GM21786 (cell line): ENCODE measurements around the gene BCAS3.

ENCODE experiments used
- ATAC-seq: cut with Tn5 transposase; IDR thresholded peaks from one replicate; pipeline ENCODE4 v1.9.1; 2021; ENCODE audit not compliant: unreplicated experiment

BCAS3 gene

DNA sequence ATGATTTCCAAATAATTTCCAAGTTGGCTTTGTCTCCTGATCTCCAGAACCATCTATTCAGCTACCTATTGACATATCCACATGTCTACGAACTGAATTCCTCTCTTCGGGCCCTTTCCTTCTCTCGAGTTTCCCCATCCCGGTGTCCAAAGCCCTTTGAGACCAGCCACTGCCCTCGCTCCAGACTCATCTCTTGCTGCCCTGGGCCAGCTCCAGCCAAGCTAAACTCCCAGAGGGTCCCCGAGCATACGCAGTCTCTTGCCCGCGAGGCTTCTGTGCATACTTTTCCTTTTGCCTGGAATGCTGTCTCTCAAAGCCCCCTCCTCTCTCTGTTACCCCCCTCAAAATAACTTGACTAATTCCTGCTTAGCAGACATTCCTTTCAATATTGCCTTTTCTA is 694.8 kb downstream of the BCAS3 start:
- ATAC-seq: no peak

DNA sequence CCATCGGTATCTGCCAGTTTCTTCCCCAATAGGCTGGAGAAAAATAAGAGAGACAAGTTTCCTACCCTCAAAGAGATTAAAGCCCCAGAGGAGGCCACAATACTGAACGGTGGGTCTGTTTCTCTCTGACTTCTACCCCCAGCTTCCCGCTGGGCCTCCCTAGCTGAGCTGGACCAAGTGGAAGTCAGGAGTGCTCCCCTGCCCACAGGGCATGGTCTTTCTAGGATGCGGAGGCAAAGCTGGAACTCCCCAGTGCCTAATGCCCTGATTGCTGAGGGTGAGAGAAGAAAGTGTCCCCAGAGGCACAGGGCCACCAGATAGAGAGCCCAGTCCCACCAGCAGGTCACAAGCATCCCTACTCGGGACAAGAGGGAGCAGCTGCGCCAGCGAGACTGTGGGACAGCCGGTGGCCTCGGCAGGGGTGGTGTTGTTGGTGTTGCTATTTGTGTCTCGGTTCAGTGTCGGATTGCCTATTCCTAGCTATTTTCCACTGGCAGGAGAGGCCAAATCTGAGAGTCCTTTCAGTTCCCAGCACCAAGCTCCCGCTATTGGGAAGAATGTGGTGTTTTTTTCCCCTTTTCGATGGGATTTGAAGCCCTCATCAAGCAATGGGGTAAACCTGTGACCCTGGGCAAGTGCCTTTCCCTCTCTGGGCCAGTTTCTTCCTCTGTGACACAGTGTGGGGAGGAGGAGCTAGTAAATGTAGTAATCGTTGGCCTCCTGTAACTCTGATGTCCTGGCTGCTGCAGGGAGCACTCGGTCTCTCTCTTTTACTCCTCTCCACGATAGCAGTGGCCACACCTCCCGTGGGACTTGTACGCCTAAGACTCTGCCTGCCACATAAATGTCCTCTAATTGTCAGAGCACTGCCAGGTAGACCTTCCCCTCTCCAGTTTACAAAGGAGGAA is 699.5 kb downstream of the BCAS3 start:
- no peak for ATAC-seq

DNA sequence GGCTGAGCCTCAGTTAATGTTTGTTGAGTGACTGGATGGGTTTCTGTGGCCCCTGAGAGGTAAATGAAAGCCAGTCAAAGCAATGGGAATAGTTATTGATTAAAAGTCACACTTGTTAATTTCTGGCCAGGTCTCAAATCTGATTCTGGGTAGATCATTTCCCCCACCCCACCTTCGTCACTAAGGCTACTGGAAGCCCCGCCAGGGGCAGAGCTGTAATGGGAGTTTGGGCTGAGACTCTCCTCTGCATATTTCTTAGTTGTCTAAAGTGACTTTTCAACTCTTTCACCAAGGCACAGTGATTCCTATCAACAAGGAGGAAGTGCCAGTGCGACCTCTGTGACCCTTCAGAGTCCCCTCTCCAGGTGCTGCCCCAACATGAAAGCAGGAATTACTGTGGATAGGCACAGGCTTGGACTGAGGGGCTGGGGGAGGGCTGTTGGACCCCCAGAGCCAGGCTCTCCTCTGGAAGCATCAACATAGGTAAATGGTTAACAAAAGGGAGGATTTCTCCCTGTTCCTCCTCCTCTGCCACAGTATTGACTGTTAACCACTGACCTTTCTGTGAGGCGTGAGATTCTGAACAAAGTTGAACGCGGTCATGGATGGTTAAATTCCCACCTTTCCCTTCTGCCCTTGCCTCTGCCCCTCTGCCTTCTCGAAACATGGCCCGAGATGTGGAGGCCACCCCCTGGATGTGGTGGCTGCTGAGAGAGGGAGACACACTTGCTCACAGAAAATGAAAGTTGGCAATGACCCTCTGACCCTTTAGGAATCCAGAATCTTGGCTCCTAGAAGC is 701.2 kb downstream of the BCAS3 start:
- no peak for ATAC-seq

DNA sequence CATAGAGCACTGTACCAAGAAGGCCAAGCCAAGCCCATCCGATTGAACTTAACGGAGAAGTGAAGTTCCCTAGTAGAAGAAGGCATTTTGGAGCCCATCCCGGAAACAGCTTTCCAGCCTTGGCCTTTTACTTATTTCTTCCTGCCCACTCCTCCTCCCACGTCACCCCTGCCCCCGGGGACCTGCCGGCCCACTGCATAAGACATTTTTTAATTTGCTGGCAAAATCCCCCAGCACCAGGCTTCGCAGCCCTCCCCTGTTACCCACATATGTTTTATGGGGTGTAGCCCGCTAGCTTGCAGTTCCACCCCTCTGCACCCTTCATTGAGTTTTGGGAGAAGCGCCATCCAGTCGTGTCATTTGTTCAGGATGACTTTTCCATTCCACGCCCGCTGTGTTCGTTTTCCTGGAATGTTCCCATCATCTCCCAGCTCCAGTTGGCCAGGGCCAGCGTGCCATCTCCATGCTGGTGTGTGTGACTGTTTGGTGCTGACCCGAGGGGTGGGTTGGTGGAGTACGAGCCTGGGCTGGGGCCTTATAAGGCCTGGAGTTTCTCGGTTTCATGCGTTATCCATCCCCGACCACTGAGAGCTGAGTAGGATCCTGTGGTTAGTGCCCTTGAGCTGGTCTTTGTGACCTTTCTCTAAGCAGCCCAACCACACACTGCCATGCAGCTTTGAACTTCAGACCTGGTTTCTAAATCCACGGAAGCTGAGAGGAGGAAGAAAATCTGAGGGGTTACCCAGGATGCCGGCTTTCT is 702.0 kb downstream of the BCAS3 start:
- ATAC-seq: no peak

DNA sequence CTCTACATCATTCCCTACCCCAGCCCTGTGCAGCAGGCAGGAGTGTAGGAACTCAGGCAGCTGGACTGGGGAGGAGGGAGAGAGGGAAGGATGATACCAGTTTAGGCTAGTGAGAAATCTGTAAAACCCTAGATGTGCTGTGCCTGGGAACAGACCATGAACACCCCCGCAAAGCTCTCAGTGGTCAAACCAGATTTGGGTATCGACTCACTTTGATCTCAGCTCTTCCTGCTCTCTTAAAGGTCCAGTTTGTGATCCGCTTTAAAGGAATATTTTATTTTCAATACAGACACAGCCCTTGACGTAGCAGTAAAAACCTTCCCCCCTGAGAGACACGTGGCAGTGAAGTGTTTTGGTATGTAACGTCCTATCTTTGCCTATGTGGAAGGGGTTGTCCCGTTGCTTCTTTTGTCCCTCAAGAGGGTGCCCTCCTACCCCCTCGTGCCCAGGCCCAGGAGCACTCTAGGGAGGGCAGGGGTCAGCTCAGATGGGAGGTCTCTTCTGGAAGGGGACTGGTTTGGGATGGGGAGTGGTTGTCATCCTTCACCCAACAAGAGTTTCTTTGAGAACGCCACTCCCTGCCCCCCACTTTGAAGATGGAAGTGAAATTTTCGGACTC is 702.7 kb downstream of the BCAS3 start:
- no peak for ATAC-seq

DNA sequence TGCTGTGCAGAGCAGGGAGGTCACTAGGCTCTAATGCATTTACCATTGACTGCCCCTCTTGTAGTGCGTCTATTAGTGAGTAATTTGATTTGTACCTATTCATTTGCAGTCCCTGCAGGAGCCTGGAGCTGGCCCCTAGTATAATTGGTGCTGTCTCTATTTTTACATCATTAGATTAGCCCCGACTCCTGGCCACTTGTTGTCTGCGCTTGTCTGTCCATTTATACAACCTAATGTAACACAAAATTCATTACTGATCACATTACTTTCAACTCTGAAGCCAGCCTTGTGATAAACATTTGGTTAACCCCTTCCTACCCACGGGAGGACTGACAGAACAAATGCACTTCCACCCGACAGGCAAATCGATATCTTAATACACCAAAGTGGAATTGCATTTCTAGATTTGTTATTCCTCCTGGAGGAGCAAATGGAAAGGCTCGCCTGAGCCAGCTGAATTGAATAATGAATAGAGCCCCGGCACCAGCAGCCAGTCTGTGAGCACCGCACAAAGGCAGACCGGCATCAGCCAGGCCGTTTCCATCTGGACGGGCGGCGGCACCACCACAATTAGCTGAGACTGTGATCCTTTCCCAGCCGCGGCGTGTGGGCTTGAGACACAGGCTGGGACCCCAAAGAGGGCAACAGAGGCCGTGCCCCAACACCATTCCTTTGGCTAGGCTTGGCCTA is 703.3 kb downstream of the BCAS3 start:
- ATAC-seq: no peak

DNA sequence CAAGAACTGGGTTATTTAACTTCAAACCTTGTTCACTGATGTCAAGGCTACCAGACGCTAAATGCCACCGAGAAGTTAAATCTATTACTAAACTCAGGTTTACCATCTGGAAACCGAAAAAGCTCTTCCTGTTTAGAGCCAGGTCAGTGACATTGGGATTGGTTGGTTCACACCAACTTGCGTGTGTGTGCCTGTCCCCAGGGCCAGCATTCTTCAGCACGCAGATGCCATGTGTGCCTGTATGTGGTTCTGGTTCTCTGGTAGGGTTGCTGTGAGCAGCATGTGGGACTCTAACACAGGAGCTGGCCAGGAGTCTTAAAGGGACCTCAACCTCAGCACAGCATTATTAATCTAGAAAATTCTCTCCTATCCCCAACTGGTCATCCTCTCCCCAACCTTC is 703.9 kb downstream of the BCAS3 start:
- ATAC-seq: no peak

DNA sequence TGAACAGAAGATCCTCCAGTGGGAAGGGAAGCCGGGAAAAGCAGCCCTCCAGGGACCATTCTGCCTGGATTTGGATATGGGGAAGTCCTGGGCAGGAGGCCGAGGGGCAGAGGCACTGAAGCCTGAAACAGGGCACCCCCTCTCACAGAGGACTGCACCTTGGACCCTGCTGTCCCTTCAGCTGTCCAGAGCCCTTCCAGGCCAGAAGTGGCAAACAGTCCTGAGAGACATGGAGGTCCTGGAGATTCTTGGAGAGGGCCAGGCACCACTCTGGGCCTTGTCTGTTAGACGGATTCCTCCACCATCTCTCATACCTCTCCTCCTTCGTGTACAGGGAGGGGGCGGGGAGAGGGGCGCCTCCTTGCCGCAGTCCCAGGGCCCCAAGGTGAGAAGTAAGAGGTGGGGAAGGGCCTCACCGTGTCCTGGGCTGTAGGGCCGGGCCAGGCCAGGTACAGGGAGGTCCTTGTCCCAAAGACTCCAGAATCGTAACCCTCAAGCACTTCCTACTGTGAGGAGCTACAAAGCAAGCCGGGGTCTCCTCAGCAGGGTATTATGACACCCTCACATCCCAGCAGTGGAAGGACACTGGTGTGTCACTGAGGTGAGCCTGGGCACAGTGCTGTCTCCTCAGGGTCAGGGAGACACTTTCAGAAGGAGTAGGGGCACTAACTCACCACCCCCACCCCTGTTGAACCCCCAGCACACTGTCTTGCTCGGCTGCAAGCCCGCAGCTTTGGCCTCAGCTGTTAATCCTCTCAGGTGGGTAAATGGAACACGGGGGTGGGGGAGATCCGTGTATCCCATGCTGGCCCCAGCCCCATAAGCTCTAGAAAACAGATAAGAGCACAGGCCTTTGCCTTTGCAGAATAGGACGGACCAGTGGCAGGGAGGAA is 705.4 kb downstream of the BCAS3 start:
- no peak for ATAC-seq

DNA sequence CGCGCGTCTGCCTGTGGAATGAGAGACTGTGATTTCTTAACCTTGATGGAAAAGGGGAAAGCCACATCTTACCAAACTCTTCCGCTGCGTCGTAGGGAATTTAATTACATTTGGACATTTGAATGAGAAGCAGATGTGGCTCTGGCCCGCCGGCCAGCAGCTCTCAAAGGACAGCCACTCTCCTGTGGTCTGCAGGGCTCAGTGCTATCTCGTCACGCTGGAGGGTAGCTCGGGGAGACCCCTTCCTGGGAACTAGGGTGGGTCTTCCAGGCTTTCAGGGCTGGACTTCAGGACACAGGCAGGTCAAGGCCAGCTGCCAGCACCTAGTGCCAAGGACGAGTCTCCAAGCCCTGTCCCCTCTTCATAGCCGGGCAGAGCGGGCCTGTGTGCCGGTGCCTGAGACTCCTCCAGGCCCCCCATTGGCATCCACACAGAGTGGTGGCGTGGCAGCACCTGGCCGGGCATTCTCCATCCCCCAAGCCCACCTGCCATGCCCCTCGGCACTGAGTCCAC is 706.1 kb downstream of the BCAS3 start:
- no peak for ATAC-seq

DNA sequence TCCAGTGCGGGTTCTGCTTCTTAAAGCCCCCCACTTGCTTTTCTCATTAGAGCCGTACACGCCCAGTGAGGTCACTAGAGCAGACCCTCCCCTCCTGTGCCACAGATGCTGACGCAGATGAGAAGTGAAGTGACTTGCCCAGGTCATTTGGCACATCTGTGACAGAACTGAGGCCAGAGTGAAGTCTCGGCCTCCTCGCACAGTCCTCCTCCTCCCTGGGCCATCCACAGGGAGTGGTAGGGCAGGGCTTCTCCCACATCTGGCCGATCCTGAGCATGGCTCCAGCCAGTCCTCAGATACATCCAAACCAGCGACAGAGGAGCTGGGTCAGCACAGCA is 706.7 kb downstream of the BCAS3 start:
- no peak for ATAC-seq

DNA sequence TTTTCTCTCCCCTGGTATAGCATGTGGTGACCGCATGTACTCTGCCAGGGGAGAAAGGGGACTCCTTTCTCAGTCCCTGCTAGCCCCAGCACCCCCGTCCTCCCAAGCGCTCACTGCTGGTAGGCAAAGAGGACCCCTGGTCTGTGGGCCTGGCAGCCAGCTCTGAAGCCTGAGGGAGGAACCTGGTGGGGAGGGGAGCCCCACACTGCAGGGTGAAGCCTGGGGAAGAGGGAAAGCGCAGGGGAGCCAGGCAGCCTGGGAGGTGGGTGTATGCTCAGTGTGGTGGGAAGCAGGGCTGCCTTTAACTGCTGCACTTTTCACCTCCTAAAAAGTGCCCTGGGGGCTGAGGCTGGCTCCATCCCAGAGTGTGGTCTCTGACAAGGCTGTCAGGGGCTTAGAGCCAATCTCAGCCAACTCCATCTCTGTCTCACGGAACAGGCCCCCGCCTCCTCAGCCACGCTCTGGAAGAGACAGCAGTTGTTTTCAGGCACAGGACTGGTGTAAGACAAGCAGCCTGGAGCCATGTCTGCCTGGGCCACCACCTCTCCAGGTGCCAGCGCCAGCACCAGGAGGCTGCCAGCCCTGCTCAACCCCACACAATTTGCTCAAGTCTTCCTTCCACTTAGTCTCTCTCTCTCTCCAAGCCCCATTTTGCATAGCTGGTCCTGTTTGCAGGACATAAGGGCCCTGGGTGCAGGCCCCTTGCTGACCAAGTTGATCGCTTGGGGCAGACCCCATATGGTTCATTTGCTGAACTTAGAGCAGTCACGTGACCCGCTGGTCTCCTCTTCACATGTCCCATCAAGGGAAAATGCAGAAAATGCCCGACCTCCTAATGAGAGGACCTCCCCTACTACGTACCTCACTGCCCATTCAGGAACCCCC is 707.3 kb downstream of the BCAS3 start:
- no peak for ATAC-seq

DNA sequence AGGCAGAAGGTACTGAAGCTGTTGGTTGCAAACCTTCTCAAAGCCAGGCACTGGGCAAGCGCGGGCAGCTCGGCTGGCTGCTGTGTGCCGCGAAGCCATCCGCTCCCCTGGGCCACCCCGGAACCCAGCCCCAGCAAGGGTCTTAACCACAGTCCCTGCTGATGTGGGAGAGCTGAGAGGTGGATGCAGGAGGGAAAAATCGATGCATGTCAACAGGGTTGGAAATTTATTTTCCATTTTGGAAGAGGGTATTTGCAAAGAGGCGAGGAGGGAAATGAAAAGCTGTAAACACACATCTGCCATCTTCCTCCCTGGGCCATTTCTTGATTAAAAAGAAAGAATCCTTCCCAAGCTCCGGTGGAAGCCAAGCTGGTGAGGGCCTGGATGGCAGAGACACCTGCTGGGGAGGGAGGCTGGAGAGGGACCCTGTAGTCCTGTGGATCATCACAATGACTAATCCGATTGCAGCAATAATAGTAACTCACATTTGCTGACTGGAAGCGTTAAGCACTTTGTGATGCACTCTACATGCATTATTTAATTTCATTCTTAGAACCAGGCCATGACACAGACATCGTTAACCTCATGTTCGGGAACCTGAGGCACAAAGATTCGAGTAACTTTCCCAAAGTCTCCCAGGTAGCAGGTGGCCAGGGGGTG is 708.1 kb downstream of the BCAS3 start:
- ATAC-seq: no peak

DNA sequence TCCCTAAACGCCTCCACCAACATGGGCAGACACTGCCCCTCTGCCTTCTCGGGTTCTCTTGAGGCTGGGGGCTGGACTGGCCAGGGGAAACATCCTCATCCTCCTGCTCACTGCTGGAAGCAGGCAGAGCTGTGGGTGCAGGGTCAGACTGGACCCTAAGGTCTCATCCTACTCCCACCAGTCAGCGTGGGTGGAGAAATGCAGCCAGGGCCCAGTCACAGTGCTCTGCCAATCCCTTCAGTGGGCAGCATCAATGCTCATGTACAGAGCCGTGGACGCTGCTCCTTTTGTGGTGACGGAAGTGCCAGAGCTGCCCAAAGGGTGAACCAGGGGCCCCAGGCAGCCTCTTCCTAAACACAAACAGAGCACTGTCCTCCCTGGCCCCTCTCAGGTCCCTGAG is 708.6 kb downstream of the BCAS3 start:
- ATAC-seq: no peak

DNA sequence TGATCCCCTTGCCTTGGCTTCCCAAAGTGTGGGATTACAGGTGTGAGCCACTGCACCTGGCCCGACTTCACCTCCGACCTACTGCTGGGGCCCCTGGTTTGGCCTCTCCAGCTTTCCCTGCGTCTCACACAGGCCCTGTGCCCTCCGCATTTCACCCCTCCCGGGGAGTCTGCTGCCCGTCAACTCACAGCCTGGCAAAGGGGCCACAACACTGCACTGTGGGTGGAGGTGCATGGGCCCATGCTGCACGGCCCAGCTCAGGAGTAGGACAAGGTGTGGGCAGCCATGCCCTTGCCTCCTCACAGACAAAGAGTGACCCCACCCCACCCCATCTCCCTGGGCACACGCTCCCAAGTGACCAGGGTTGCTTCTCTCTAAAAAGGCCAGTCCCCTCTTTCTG is 709.4 kb downstream of the BCAS3 start:
- no peak for ATAC-seq

DNA sequence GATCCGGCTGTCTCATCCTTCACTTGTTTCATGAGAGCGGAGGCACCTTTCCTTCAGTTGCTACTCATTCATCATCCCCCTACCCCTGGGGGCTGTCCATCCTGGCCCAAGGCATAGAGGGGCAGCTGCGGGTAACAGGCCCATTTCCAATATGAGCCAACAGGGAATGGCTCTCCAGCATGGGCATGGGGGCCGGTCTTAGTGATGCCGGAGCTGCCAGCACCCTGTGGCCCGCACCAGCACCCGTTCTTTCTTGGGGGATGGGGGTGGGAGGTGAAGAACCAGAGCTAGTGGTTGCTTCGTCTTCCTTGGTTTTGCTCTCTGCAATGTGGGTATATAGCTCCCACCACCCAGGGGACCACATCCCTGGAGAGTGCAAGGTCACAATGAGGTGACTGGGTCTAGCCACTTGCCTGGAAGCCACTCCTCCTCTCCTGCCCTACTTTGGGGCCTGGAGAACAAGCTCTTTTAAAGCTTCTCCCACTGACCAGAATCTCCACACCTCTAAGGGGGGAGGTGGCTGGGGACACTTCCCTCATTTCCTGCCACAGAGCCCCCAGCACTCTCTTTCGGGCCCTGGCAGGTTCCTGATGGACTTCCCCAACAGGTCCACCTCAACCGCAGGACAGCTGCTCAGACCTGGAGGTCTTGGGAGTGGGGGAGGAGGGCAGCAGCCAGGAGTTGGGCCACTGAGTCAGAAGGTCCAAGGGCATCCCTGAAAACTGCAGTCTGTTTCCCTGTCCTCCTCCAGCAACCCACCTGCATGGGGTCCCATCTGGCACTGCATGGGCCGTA is 710.1 kb downstream of the BCAS3 start:
- no peak for ATAC-seq

DNA sequence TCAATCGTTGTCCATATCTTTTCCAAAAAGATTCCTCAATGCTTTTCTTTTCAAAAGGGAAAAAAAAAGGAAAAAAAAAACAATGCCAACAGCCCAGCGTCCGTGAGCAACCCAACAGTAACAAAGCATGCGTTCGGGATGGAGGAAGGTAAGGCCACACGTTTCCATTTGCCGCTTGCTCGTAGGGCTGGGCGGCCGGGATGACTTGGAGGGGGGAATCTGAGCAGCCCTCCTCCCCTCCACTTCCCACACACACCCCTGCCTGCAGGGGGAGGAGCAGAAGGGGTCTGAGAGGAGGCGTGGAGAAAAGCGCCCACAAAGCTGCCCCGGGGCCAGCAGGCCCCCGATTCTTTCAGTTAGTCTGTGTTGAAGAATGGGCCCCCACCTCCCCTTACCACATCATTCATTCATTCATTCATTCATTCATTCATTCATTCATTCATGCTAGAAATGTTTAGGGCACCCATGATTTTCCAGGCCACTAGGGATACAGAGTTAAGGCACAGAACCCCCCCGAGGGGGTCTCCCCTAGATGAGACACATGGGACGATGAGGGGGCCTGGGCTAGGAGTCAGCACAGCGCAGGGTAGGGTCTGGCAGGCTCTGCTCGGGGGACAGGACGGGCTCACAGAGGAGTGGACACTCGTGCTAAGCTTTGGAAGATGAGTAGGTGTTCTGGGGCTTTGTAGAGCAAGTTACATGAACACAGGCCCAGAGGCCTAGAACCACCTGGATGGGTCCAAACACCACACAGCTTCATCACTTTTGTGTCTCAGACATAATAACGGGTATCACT is 711.1 kb downstream of the BCAS3 start:
- ATAC-seq: no peak
